ENCODE results near the gene TPD52L1. TPM values are rescaled to one million over a fixed set of nuclear protein-coding genes. Genes with fewer than 3 reads are reported as not detected.

Gene TPD52L1
- total and polyA plus RNA-seq, 2 donors (not counting 1 experiment from before 2014, with no cell fraction given), result not detected

- WGBS (ENCODE audit: insufficient coverage), result 97% methylated on average over 4 of the region's 4 CpGs
- Histone ChIP-seq H3K79me2 (ENCODE audit: control insufficient read depth, insufficient read depth, low read length) (no peaks in the 10 kb centered on the region), H3K9ac (ENCODE audit: low read length) (no peak overlapping the region), H3K27me3 (replicated peaks in 1 of 4; ENCODE audit: control extremely low read depth in 1 of 4, control insufficient read depth in 3 of 4, insufficient read depth in 4 of 4, low read length in 3 of 4) (no peaks in the 10 kb centered on the region), H3K4me2 (replicated peaks; ENCODE audit: low read depth, low read length, poor library complexity, severe bottlenecking) (no peak overlapping the region), H3K4me1 (ENCODE audit: control insufficient read depth in 2 of 2, insufficient read depth in 2 of 2, low read length in 2 of 2) (no peaks in the 10 kb centered on the region), H2AFZ (ENCODE audit: insufficient read depth, low read depth, low read length, poor library complexity, severe bottlenecking) (no peak overlapping the region), H3K27ac (ENCODE audit: low read length in 2 of 2) (no peak overlapping the region), H3K9me3 (ENCODE audit: control extremely low read depth in 1 of 3, control insufficient read depth in 2 of 3, insufficient read depth in 1 of 3, low read length in 2 of 3) (peaks cover 0 to 10% (median 6%) of the 10 kb centered on the region in 3 donors), H3K4me3 (ENCODE audit: control extremely low read depth in 1 of 5, extremely low read depth in 1 of 5, insufficient read depth in 1 of 5, low read depth in 2 of 5, low read length in 4 of 5) (no peak overlapping the region), H4K20me1 (ENCODE audit: control insufficient read depth, insufficient read depth, low read length, poor library complexity, severe bottlenecking) (no peaks in the 10 kb centered on the region), H3K36me3 (replicated peaks in 1 of 2; ENCODE audit: control extremely low read depth in 1 of 2, control insufficient read depth in 1 of 2, extremely low read depth in 1 of 2, insufficient read depth in 2 of 2, low read length in 1 of 2) (no peaks in the 10 kb centered on the region)
- no peak overlapping the region for H3K4me3 Mint-ChIP-seq
- H3K27ac Mint-ChIP-seq, result no peak overlapping the region
- no peaks in the 10 kb centered on the region for H3K4me1 Mint-ChIP-seq
- intact Hi-C loops (cut with micrococcal nuclease), result no loop called here
- CTCF ChIA-PET, result no interaction called here
- POLR2A ChIA-PET, result no interaction called here
- peaks cover 17% of the 10 kb centered on the region for H3K9me3 Mint-ChIP-seq (ENCODE audit: insufficient read depth)
- DNase-seq, result no peak
- no peak for TF ChIP-seq EZH2 (IDR thresholded peaks at IDR 0.05; ENCODE audit: borderline replicate concordance, insufficient read depth, low read depth, low read length, poor library complexity, severe bottlenecking)
- TF ChIP-seq, protein P1, sequence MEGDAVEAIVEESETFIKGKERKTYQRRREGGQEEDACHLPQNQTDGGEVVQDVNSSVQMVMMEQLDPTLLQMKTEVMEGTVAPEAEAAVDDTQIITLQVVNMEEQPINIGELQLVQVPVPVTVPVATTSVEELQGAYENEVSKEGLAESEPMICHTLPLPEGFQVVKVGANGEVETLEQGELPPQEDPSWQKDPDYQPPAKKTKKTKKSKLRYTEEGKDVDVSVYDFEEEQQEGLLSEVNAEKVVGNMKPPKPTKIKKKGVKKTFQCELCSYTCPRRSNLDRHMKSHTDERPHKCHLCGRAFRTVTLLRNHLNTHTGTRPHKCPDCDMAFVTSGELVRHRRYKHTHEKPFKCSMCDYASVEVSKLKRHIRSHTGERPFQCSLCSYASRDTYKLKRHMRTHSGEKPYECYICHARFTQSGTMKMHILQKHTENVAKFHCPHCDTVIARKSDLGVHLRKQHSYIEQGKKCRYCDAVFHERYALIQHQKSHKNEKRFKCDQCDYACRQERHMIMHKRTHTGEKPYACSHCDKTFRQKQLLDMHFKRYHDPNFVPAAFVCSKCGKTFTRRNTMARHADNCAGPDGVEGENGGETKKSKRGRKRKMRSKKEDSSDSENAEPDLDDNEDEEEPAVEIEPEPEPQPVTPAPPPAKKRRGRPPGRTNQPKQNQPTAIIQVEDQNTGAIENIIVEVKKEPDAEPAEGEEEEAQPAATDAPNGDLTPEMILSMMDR (IDR thresholded peaks at IDR 0.05), result no peak
- H3K27me3 Mint-ChIP-seq, result peaks cover 12% of the 10 kb centered on the region
- no peak for ATAC-seq (ENCODE audit: low read depth)
Observed at GRCh38 chr6:125245109-125245508, 91.5 kb downstream of the TPD52L1 start.

DNA sequence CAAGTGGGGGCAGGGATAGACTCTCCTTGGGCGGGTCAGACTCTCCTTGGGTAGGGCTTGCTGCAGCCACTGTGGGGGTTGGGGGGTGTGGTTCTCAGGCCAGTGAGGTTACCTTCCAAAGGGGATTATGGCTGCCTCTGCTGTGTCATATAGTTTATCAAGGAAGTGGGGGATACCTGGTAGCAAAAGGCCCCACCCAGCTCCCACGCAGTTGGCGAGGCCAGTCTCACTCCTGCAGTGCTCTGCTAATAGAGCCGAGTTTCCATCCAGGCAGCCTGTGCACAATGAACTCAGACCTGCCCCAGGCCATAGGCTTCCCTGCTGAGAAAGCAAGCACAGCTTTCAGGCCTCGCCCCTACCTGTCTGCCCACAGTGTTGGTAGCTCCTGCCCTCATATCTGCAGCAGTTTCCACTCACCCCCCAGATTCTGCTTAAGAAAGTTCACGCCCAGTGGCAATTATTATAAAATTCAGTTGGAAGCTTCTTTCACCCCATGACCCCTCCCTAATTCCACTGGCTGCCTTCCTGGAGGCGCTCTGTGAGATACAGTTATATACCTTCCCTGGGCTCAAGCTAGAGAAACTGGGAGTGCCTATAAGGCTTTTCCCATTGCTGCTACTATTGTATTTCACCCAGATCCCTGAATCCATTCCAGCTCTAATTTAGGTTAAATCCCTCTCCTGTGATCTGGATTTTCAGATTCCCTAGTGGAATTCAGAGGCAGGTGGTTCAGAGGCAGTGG is 92.1 kb downstream of the TPD52L1 start:
- TF ChIP-seq, protein P1 (IDR thresholded peaks at IDR 0.05), result no peak
- no peak for TF ChIP-seq EZH2 (IDR thresholded peaks at IDR 0.05; ENCODE audit: borderline replicate concordance, insufficient read depth, low read depth, low read length, poor library complexity, severe bottlenecking)
- H2AFZ ChIP-seq (ENCODE audit: insufficient read depth, low read depth, low read length, poor library complexity, severe bottlenecking), result no peak overlapping the region
- H4K20me1 ChIP-seq (ENCODE audit: control insufficient read depth, insufficient read depth, low read length, poor library complexity, severe bottlenecking), result no peaks in the 10 kb centered on the region
- no peak overlapping the region for H3K9ac ChIP-seq (ENCODE audit: low read length)
- no peak overlapping the region for H3K27ac ChIP-seq (ENCODE audit: low read length in 2 of 2)
- H3K4me2 ChIP-seq (replicated peaks; ENCODE audit: low read depth, low read length, poor library complexity, severe bottlenecking), result no peak overlapping the region
- H3K27me3 ChIP-seq (replicated peaks in 1 of 4; ENCODE audit: control extremely low read depth in 1 of 4, control insufficient read depth in 3 of 4, insufficient read depth in 4 of 4, low read length in 3 of 4), result no peaks in the 10 kb centered on the region
- no peak overlapping the region for H3K4me3 Mint-ChIP-seq
- peaks cover 0 to 10% (median 6%) of the 10 kb centered on the region in 3 donors for H3K9me3 ChIP-seq (ENCODE audit: control extremely low read depth in 1 of 3, control insufficient read depth in 2 of 3, insufficient read depth in 1 of 3, low read length in 2 of 3)
- ChIA-PET POLR2A (no interaction called here), CTCF (no interaction called here)
- H3K4me1 ChIP-seq (ENCODE audit: control insufficient read depth in 2 of 2, insufficient read depth in 2 of 2, low read length in 2 of 2), result no peaks in the 10 kb centered on the region
- no peaks in the 10 kb centered on the region for H3K4me1 Mint-ChIP-seq
- intact Hi-C loops (cut with micrococcal nuclease), result no loop called here
- H3K79me2 ChIP-seq (ENCODE audit: control insufficient read depth, insufficient read depth, low read length), result no peaks in the 10 kb centered on the region
- H3K9me3 Mint-ChIP-seq (ENCODE audit: insufficient read depth), result peaks cover 15% of the 10 kb centered on the region
- no peak overlapping the region for H3K27ac Mint-ChIP-seq
- WGBS (ENCODE audit: insufficient coverage), result 94% methylated on average over 7 of the region's 7 CpGs
- ATAC-seq (ENCODE audit: low read depth) (no peak), DNase-seq (no peak)
- H3K27me3 Mint-ChIP-seq, result peaks cover 12% of the 10 kb centered on the region
- H3K4me3 ChIP-seq (ENCODE audit: control extremely low read depth in 1 of 5, extremely low read depth in 1 of 5, insufficient read depth in 1 of 5, low read depth in 2 of 5, low read length in 4 of 5), result no peak overlapping the region
- H3K36me3 ChIP-seq (replicated peaks in 1 of 2; ENCODE audit: control extremely low read depth in 1 of 2, control insufficient read depth in 1 of 2, extremely low read depth in 1 of 2, insufficient read depth in 2 of 2, low read length in 1 of 2), result no peaks in the 10 kb centered on the region
